Measurements from ENCODE around the gene MX2. TPM values are rescaled to one million over a fixed set of nuclear protein-coding genes. Genes with fewer than 3 reads are reported as not detected.

The MX2 gene
- total RNA-seq, 1 donor from 2014 or later: 0.40 TPM

GRCh38 chr21:41381731-41382130 lies 19.9 kb downstream of the MX2 start:
- no peak for DNase-seq (ENCODE audit: low read depth in 2 of 2)

GRCh38 chr21:41387042-41387819 lies 25.4 kb downstream of the MX2 start:
- DNase-seq (ENCODE audit: low read depth in 2 of 2): no peak

DNA sequence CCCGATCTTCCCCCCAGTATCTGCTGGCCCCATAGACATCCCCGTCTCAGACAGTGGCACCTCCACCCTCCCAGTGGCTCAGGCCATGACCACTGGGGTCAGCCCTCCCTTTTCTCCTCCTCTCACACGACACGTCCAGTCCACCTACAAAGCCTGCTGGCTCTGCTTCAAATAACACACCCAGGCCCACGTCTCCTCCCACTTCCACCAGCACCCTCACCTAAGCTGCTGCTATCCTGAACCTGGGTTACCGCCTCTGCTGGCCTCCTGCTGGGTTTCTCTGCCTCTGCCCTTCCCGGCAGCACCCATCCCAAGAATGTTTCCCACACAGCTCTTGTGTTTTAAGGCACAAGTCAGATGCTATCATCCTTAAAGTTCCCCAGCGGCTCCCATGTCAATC lies 26.0 kb downstream of the MX2 start:
- no peak for DNase-seq (ENCODE audit: low read depth in 2 of 2)

GRCh38 chr21:41388259-41388658 lies 26.4 kb downstream of the MX2 start:
- DNase-seq (ENCODE audit: low read depth in 2 of 2): no peak

GRCh38 chr21:41390043-41390639 lies 28.3 kb downstream of the MX2 start:
- DNase-seq (ENCODE audit: low read depth in 2 of 2): no peak

DNA sequence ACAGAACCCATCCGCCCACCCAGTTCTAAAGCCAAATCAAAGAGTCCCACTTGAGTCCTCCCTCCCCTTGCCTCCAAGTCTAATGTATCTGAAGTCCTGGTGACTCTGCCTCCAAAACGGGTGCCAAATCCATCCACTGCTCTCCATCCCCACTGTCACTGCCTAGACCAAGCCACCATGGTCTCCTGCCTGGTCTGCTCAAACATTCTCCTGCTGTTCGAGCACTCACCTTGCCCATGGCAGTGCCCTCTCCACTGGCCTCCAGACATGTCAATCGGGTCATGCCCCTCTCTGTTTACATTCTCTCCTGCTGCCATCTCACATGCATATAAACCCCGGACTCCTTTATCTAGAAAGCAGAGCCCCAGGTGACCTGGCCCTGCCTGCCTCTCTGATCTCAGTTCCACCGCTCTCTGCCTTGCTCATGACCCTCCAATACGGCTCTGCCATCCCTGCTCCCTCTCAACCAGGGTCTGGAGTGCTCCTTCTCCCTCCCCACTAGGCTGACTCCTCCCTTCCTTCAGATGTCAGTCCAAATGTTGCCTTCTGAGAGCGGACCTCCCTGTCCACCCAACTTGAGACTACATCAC lies 32.1 kb downstream of the MX2 start:
- no peak for DNase-seq (ENCODE audit: low read depth in 2 of 2)

- DNase-seq (ENCODE audit: low read depth in 2 of 2): no peak
These were observed 34.8 kb downstream of the MX2 start for GRCh38 chr21:41396558-41397075.

DNA sequence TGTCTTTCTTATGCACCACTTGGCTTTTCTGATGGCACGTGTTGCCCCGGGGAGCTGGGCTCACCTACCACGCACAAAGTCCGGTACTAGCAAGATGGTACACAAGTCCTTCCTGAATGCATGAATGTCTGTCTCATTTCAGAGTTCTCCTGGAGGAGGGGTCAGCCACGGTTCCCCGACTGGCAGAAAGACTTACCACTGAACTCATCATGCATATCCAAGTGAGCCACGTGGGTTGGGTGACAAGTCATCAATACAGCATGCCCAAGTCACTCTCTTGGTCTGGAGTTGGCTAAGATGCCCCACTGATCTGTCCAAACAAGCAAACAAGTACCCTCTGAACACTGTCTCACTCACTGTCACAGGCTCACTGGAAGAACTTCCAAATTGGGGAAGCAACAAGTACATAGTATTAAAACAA lies 35.7 kb downstream of the MX2 start:
- no peak for DNase-seq (ENCODE audit: low read depth in 2 of 2)

- no peak for DNase-seq (ENCODE audit: low read depth in 2 of 2)
These were observed 36.4 kb downstream of the MX2 start for GRCh38 chr21:41398251-41398650.

DNA sequence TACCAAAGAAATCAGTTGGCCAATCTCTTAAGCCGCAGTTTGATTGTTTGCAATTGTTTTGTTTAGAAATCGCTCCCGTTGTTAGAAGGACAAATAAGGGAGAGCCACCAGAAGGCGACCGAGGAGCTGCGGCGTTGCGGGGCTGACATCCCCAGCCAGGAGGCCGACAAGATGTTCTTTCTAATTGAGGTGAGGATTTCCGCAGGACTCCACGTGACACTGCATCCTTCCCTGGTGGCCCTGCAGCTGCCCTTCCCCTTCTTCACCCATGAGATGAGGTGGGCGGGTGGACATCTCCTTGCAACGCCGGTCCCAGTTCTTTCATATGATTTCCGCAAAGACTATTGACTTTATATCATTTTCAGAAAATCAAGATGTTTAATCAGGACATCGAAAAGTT lies 37.0 kb downstream of the MX2 start:
- DNase-seq (ENCODE audit: low read depth in 2 of 2): no peak

DNA sequence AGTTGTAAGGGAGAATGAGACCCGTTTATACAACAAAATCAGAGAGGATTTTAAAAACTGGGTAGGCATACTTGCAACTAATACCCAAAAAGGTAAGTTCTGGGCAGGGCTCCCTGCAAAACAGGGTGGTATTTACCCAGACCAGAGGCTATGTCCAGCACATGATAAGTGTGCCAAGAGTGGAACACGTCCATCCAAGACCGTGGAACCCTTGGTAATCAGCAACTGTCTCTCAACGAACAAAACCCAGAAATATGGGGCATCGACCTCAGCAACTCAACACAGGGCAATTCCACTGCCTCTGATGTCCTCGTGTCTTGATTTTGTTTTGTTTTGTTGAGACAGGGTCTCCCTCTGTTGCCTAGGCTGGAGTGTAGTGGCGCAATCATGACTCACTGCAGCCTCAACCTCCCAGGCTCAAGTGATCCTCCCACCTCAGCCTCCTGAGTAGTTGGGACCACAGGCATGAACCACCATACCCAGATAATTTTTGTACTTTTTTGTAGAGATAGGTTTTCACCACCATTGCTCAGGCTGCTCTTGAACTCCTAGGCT lies 37.5 kb downstream of the MX2 start:
- no peak for DNase-seq (ENCODE audit: low read depth in 2 of 2)

DNA sequence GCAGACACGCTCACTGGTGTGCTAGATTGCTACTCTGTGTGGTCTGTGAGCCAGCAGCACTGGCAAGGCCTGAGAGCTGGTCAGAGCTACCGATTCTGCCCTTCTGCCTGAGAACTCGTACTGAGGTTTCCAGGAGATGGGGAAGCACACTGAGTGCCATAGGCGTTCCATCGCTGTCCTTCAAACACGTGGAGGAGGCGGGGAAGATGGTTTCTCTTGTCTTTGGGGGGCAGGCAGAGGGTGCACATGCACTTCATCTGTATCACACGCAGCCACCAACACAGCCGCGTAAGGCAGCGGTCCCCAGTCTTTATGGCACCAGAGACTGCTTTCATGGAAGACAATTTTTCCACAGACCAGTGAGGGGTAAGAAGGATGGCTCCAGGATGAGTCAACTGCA lies 40.4 kb downstream of the MX2 start:
- DNase-seq (ENCODE audit: low read depth in 2 of 2): no peak

- DNase-seq (ENCODE audit: low read depth in 2 of 2): no peak
These were observed 41.0 kb downstream of the MX2 start for GRCh38 chr21:41402796-41403195.

DNA sequence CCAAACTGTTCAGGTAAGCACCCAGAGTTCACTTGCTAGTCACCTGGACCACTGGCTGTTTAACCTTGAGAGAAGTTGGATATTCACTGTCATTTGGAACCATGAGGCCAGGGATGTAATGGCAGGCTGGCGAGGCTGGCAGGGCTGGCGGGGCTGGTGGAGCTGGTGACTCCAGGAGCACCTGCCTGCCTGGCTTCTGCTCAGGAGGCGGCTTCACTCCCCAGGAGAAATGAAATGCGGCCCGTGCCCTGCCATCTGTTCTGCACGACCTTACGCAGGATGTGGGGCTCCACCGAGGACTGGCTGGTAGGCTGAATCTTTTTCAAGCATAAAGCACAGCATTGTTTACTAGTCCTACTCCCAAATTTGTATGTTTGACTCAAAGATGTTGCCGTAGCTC lies 41.5 kb downstream of the MX2 start:
- no peak for DNase-seq (ENCODE audit: low read depth in 2 of 2)

- DNase-seq (ENCODE audit: low read depth in 2 of 2): no peak
These were observed 42.1 kb downstream of the MX2 start for GRCh38 chr21:41403966-41404365.

DNA sequence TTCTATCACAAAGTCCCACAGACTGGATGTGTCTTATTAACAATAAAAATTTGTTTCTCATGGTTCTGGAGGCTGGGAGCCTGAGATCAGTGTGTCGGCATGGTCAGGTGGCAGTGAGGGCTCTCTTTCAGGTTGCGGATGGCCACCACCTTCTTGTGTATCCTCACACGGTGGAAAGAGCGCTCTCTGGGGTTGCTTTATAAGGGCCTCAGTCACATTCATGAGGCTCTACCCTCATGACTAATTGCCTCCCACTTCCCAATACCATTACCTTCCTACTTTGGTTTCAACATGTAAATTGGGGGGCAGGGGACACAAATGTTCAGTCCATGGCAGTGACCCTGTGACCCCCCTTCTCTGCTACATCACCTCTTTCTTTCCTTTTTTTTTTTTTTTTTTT lies 43.5 kb downstream of the MX2 start:
- no peak for DNase-seq (ENCODE audit: low read depth in 2 of 2)

- DNase-seq (ENCODE audit: low read depth in 2 of 2): no peak
These were observed 44.5 kb downstream of the MX2 start for GRCh38 chr21:41406340-41406739.

DNA sequence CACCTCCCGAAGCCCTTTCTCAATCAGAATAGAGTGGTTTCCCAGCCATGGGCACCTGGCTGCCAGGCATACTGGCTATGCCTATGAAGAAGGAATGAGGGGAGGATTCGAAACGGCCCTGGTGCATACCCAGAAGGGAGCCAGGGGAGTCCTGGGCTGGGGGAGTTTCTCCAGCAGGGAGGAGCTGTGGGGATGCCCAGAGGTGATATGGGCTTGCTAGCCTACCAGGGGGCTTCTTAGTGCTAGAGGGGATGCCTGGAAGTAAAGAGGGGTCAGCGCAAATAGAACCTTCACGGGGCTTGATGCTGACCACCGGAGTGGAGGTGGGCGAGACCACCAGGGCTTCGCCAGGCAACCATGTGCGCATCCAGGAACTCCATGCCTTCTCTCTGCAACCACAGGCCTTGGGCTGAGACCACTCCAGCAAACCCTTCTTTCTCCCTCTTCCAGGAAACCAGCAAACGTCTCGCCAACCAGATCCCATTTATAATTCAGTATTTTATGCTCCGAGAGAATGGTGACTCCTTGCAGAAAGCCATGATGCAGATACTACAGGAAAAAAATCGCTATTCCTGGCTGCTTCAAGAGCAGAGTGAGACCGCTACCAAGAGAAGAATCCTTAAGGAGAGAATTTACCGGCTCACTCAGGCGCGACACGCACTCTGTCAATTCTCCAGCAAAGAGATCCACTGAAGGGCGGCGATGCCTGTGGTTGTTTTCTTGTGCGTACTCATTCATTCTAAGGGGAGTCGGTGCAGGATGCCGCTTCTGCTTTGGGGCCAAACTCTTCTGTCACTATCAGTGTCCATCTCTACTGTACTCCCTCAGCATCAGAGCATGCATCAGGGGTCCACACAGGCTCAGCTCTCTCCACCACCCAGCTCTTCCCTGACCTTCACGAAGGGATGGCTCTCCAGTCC lies 46.0 kb downstream of the MX2 start:
- no peak for DNase-seq (ENCODE audit: low read depth in 2 of 2)

DNA sequence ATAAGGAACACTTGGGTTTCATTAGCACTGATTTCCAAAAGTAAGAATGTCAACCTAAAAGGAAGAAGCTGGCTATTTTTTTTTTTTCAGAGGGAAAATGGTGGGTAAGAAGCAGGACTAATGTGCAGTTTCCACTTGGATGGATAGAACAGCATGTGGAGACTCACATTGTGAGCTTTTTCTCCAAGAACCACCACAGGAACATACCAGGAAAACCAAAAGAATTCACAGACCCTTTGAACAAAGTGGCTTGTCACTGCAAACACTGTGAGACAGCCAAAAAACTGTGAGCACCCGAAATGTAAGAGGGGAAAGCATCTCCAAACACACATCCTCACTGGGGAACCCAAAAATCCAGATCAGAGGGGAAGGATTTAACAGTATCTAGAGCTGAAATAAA lies 48.5 kb downstream of the MX2 start:
- DNase-seq (ENCODE audit: low read depth in 2 of 2): no peak

DNA sequence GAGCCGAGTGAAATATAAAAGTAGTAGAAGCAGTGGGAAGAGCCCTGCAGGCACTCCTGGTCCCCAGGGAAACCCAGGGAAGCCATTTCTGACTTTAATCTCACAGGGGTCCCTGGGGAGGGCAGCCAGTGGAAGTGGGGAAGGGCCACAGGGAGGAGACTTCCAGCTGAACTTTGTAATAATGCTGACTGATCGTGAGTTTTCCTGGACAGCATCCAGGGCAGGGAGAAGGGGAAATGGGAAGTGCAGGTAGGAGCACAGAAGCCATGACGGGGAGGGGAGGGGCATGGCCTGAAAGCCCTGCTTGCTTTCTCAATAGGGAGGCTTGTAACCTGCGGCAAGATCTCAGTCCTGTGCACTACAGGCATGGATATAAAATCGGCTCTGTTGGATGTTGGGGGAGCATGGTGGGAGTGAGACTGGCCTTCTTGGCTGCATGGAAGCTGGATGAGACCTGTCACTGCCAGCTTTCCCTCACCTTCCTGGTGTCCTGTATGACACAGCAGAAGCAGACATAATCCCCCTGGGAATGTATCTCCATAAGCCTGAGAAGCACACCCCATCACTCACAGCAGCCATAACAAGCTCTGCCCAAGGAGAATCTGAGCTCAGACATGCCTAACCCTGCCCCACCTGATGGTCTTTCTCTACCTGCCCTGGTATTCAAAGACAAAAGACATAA lies 49.1 kb downstream of the MX2 start:
- DNase-seq (ENCODE audit: low read depth in 2 of 2): no peak
